ENCODE measurements around the gene RPL27. TPM values are rescaled to one million over a fixed set of nuclear protein-coding genes. Genes with fewer than 3 reads are reported as not detected.

Gene RPL27
- total and polyA plus RNA-seq, 2 of the 4 experiments (the other 2 are of a cell fraction), result 1,595 to 2,806 TPM

DNA sequence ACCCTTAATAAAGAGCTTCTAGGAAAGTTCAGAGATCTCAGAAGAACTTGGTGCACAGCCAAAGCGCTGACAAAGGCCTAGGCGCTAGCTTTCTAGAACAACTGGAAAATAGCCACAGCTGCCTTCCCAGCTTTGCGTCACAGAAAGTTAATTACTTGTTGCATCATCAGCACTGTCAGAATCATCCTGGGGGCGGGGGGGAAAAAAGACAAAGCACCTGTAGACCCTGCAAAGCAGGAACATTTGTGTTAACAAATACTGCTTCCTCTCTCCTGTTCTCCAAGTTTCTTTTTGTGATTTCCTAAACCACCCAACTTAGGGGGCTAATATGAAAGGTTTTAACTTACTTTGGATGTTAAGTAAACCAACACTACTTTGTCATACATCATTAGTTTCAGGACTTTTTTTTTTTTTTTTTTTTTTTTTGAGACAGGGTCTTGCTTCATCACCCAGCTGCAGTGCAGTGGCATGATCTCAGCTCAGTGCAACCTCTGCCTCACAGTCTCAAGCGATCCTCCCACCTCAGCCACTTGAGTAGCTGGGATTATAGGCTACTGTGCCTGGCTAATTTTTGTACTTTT, 29.1 kb upstream of the RPL27 start:
- no peak overlapping the region; the same call in 1 of the 2 replicates for H3K27ac ChIP-seq (ENCODE audit: insufficient read depth, low read length)
- intact Hi-C loops (cut with micrococcal nuclease) (no loop called here), in situ Hi-C loops (cut with MboI; ENCODE audit: low sequenced_read_pairs) (loop anchor here (25.0 kb wide), 1 partner anchor 93 kb away; no protein-coding TSS in a partner anchor), dilution Hi-C loops (cut with HindIII; ENCODE audit: low sequenced_read_pairs, unreplicated experiment) (no loop called here)
- ChIA-PET CTCF (interaction anchor here (1.9 kb wide), 1 partner anchor 29 kb away, joined by 9 read pairs; the partner anchor contains the start of gene RPL27), POLR2A (ENCODE audit: unreplicated experiment) (interaction anchor here (0.6 to 1.0 kb wide), 3 partner anchors 49 to 554 kb away, joined by 4 to 8 read pairs (median 6); no protein-coding TSS in a partner anchor)
- H3K36me3 ChIP-seq (ENCODE audit: control insufficient read depth, insufficient read depth, low read length), result no peaks in the 10 kb centered on the region
- H3K4me3 ChIP-seq (ENCODE audit: insufficient read depth, low read depth, low read length), result no peak overlapping the region
- no peak overlapping the region for H4K91ac ChIP-seq (ENCODE audit: insufficient read depth, low read depth, low read length)
- H2AK5ac ChIP-seq (ENCODE audit: low read depth, low read length), result no peak overlapping the region
- TF ChIP-seq FOS (IDR thresholded peaks at IDR 0.05; ENCODE audit: low read depth, low read length), result peak; percentile 28; the same call in 1 of the 2 replicates
- TF ChIP-seq CEBPB (IDR thresholded peaks at IDR 0.05; ENCODE audit: low read depth, low read length), result peak; percentile 83
- TF ChIP-seq RCOR1 (IDR thresholded peaks at IDR 0.05; ENCODE audit: insufficient replicate concordance, low read length), result no peak
- H3K18ac ChIP-seq (ENCODE audit: low read depth, low read length), result no peak overlapping the region
- H4K8ac ChIP-seq (ENCODE audit: low read depth in 2 of 2, low read length in 2 of 2), result no peak overlapping the region
- no peak overlapping the region for H2AFZ ChIP-seq (replicated peaks; ENCODE audit: low read length, poor library complexity)
- H2AK9ac ChIP-seq (replicated peaks; ENCODE audit: low read depth, low read length, poor library complexity), result no peak overlapping the region
- DNase-seq (peak; percentile 79), ATAC-seq (ENCODE audit: low read depth) (0 out of 2 replicates have a peak, but pooled peaks have one; percentile 4)
- H3K9me3 ChIP-seq (ENCODE audit: control insufficient read depth, insufficient read depth, low read length), result no peaks in the 10 kb centered on the region
- H3K4ac ChIP-seq (ENCODE audit: low read depth, low read length), result no peak overlapping the region
- H3K23ac ChIP-seq (ENCODE audit: low read depth, low read length), result no peak overlapping the region
- no peak overlapping the region for H3K14ac ChIP-seq (replicated peaks; ENCODE audit: low read depth, low read length)
- H3K79me1 ChIP-seq (ENCODE audit: low read depth in 1 of 2, low read length in 2 of 2), result peaks cover 0 to 15% of the 10 kb centered on the region in 2 experiments; a peak in 3 of 4 replicates
- no peaks in the 10 kb centered on the region for H3K27me3 ChIP-seq (ENCODE audit: control insufficient read depth, insufficient read depth, low read length)
- H2BK120ac ChIP-seq (ENCODE audit: low read depth, low read length), result no peak overlapping the region
- no peak overlapping the region; the same call in 1 of the 2 replicates for H3K4me2 ChIP-seq (ENCODE audit: low read depth, low read length)
- no peak overlapping the region for H4K5ac ChIP-seq (ENCODE audit: low read depth, low read length)
- no peak overlapping the region for H3K56ac ChIP-seq (ENCODE audit: extremely low read depth, insufficient read depth, low read length)
- H3K9ac ChIP-seq (ENCODE audit: low read depth, low read length), result no peak overlapping the region
- BruUV-seq (replicated peaks), result no TSS peak
- no peaks in the 10 kb centered on the region for H4K20me1 ChIP-seq (ENCODE audit: insufficient read depth, low read length)
- H3K9me1 ChIP-seq (ENCODE audit: insufficient read depth, low read length), result no peaks in the 10 kb centered on the region
- H3K4me1 ChIP-seq (ENCODE audit: control insufficient read depth, insufficient read depth, low read length), result peaks cover 3% of the 10 kb centered on the region; the same call in 1 of the 2 replicates
- H2BK5ac ChIP-seq (ENCODE audit: low read depth, low read length, poor library complexity, severe bottlenecking), result no peak overlapping the region
- H2BK20ac ChIP-seq (ENCODE audit: low read depth, low read length), result no peak overlapping the region
- H2BK15ac ChIP-seq (ENCODE audit: low read depth, low read length), result no peak overlapping the region
- WGBS, 2 experiments (ENCODE audit: extremely low coverage in 2 of 2, insufficient read length in 1 of 2), result no CpG with 5 or more reads among the region's 5 CpGs

Data from IMR-90 (cell line).